HFF-Myc (cell line): ENCODE measurements around the gene CCDC201.

ENCODE experiments used
- DNase-seq: peaks from one replicate; pipeline ENCODE4 v3.0.0-alpha.2; 2011; ENCODE audit warnings: low read depth; ENCODE audit errors: extremely low read depth
- H3K4me3 ChIP-seq: replicated peaks from 2 replicates; pipeline ENCODE4 v1.5.1; 2011; ENCODE audit warnings: low read depth, mild to moderate bottlenecking, control low read depth, low read length
- TF ChIP-seq, protein P1 (sequence below): IDR thresholded peaks from 2 replicates; pipeline ENCODE4 v1.5.1; 2012; ENCODE audit warnings: mild to moderate bottlenecking, low read depth, low read length, control low read depth; ENCODE audit errors: missing control alignments

Gene CCDC201, protein sequence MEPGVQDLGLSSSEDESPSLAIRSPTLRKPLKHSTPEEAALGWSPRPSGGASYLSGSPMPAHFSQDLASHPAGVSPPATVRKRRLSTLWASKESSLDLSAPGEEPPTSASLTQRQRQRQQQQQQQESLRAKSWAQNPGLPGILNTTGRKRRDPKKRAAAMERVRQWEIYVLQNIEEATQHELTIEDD

DNA sequence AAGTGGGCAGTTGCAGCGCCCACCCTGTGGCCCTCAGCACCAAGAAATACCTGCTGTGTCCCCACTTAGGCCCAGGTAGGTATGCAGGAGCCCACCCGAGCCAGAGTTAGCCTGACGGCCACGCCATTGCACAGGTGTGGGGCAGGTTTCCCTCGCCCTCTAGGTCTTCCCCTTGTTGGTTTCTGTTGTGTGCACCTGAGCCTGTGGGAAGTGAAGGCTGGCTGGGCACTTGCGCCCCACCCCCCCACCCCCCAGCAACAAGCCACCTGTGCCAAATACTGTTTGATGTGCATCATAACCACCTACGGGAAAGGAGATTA lies at the start of gene CCDC201:
TSS of gene CCDC201 (minus strand) at position 48 of the 320 bp plus-strand sequence. CDS start 75 bp downstream, outside the sequence.
- DNase-seq, result no peak
- TF ChIP-seq, protein P1, sequence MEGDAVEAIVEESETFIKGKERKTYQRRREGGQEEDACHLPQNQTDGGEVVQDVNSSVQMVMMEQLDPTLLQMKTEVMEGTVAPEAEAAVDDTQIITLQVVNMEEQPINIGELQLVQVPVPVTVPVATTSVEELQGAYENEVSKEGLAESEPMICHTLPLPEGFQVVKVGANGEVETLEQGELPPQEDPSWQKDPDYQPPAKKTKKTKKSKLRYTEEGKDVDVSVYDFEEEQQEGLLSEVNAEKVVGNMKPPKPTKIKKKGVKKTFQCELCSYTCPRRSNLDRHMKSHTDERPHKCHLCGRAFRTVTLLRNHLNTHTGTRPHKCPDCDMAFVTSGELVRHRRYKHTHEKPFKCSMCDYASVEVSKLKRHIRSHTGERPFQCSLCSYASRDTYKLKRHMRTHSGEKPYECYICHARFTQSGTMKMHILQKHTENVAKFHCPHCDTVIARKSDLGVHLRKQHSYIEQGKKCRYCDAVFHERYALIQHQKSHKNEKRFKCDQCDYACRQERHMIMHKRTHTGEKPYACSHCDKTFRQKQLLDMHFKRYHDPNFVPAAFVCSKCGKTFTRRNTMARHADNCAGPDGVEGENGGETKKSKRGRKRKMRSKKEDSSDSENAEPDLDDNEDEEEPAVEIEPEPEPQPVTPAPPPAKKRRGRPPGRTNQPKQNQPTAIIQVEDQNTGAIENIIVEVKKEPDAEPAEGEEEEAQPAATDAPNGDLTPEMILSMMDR, result no peak
- H3K4me3 ChIP-seq, result no peak within 1 kb of the TSS

DNA sequence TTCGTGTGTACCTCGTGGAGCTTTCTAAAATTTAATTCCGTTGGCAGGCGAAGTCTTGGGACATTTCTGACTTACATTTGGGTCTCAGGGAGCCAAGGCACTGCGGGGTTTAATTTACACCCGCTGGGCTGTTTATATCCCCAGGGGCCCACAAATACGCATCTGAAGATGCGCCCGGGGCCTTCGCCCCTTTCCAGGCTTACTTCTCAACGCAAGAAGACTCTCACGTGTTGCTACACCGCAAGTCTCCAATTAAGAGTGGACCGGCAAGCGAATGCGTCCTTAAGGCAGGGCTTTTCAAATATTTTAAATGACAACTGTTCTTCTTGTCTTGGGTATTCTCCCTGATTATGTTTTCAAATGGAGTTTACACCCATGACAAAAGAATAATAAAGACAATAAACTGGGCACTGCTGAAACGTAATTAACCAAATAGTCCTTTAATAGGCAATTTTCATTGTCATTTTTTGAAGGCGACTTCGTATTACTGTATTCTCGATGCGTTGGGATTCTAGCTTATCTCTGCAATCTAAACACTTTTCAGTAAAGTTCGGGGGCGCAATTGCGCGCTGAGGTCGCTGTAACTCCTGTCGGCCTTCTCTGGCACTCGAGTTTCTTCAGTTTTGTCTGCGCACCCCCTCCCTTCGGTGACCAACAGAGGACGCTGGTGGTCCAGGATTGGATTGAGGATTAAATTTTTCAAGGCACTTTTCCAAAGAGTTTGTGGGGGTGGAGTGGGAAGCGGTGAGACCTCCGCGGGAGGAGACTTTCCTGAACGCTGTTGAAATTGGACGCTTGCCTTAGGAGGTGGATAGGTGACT lies 49.0 kb upstream of the CCDC201 start:
- peak; percentile 30 for DNase-seq
- TF ChIP-seq, protein P1, result peak; percentile 98
- peak overlapping the region; percentile 44 for H3K4me3 ChIP-seq

DNA sequence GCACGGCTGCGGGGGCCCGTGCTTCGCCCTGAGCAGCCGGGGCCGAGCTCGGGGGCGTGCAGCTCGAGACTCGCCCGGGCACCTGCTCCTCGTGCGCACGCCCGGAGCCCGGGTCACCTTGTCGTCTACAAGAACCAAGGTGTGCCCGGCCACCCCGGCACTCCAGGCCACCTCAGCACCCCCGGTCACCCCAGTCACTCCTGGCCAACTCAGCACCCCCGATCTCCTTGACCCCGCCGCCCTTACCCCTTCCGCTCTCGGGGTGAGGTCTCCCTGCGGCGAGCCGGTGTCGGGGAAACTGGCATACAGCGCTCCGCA lies 48.5 kb upstream of the CCDC201 start:
- TF ChIP-seq, protein P1, result no peak
- peak overlapping the region; percentile 44 for H3K4me3 ChIP-seq
- DNase-seq, result no peak

DNA sequence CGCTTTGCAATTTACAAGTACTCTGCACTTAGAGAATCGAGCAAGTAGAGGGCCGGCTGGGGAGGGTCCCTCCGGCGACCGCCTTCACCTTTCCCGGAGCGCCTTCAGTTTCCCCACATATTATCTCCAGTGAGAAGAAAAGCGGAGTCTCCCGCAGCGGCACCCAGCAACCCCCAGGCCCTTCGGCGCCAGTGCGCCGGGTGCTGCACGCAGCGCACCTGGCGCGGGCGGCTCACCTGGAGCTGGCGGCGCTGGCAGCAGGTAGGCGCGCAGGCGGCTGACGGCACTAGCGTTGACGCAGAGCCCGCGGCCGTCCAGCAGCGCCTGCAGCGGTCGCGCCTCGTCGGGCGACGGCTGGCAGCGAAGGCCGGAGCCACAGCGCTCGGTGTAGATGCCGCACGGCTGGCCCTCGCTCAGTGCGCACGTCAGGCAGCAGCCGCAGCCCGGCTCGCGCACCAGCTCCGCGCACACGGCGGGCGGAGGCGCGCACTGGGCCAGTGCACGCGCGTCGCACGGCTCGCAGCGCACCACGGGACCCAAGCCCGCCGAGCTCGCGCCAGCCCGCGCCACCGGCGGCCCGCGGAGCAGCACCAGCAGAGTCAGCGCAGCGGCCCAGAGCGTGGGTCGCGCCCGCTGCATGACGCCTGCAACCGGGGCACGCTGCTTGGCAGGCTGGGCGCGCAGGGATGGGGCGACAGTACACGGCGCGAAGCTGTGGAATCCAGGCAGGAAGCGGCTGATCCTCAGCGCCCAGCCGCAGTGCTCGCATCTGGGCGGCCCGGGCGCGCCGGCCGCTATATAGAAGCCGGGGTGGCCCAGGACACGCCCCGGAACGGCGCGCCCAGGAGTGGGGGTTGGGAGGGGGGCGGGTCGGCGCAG lies 47.9 kb upstream of the CCDC201 start, which contains the start of gene IGFBP3:
TSS of gene IGFBP3 (minus strand) at position 771 of the 879 bp plus-strand sequence. CDS start at position 639, 132 bp downstream.
- peak within 1 kb of the TSS; percentile 44 for H3K4me3 ChIP-seq
- DNase-seq, result no peak
- TF ChIP-seq, protein P1, result no peak

DNA sequence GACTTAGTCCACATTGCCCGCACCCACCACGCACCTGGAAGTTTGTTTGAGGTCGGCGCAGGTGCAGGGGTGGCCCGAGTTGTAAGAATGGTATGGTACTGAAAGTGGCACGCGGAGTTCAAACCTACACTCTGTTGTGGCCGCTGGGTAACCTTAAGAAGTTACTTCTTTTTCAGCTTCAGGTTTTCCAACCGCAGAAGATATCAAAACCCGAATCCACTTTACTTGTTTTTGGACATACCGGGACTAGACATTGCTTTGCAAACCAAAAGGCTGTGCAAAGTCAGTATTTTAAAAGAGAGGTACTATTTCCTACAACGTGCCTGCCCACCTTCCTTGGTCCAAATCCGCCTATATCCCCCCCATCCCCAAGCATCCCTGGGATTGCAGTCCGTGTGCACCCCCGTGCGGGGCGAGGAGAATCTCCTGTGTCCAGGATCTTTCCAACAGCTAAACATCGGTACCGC lies 47.1 kb upstream of the CCDC201 start:
- no peak for DNase-seq
- TF ChIP-seq, protein P1, result no peak
- peak overlapping the region; percentile 44 for H3K4me3 ChIP-seq

DNA sequence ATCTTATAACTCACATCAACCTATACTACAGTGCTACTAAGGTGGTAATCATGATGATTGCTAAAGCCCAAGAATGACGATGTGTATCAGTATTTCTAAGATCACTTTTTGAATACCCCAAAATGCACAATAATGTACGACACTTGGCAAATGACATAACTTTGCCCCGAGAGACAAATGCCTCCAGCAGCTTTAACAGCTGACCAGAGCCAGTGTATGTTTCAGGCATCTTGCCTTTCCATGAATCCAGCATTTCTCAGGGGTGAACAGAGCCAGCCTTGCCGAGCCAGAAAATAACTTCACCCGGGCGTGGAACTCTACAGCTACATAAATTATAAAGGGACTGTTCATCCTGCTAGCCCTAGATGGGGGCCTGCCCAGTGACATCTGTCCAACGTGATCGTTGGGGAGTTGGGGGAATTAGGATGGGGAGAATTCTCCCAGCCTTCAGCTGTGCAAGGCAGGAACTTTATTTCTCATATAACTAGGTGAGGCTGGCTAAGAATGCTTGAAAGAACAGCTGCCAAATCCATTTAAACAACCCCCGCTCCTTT lies 46.4 kb upstream of the CCDC201 start:
- no peak for DNase-seq
- TF ChIP-seq, protein P1, result no peak
- peak overlapping the region; percentile 44 for H3K4me3 ChIP-seq
